Endodermal cell (in vitro differentiated cells): ENCODE data around the gene TTC29. TPM values are rescaled to one million over a fixed set of nuclear protein-coding genes. Genes with fewer than 3 reads are reported as not detected.

Experiments used
- DNase-seq: peaks from one replicate; pipeline ENCODE4 v3.0.0-alpha.2; 2017
- H3K27ac ChIP-seq: 2 replicates; pipeline ENCODE4 v1.5.1; 2013; ENCODE audit warnings: mild to moderate bottlenecking, low read depth, low read length, moderate library complexity
- H3K27me3 ChIP-seq: 2 replicates; pipeline ENCODE4 v1.6.1; 2013; ENCODE audit warnings: mild to moderate bottlenecking, low read length, moderate library complexity; ENCODE audit not compliant: insufficient read depth, control insufficient read depth, poor library complexity, severe bottlenecking
- H3K36me3 ChIP-seq: 2 replicates; pipeline ENCODE4 v1.7.0; 2013; ENCODE audit warnings: mild to moderate bottlenecking, low read length, moderate library complexity; ENCODE audit not compliant: control insufficient read depth, insufficient read depth
- H3K4me1 ChIP-seq: one replicate; pipeline ENCODE4 v1.7.0; 2013; ENCODE audit warnings: low read length; ENCODE audit not compliant: control insufficient read depth, insufficient read depth
- H3K4me3 ChIP-seq: 2 replicates; pipeline ENCODE4 v1.5.1; 2013; ENCODE audit warnings: mild to moderate bottlenecking, low read length, moderate library complexity
- H3K9ac ChIP-seq: 2 replicates; pipeline ENCODE4 v1.6.1; 2013; ENCODE audit warnings: mild to moderate bottlenecking, low read length, moderate library complexity; ENCODE audit not compliant: poor library complexity, severe bottlenecking; ENCODE audit errors: extremely low read depth
- H3K9me3 ChIP-seq: 2 replicates; pipeline ENCODE4 v1.6.1; 2013; ENCODE audit warnings: mild to moderate bottlenecking, low read length, moderate library complexity; ENCODE audit not compliant: control insufficient read depth
- H3K27ac Mint-ChIP-seq: 2 replicates; pipeline ENCODE4 v1.8.0; 2020; ENCODE audit warnings: mixed read lengths
- H3K27me3 Mint-ChIP-seq: 2 replicates; pipeline ENCODE4 v1.8.0; 2021; ENCODE audit warnings: mild to moderate bottlenecking, mixed read lengths; ENCODE audit not compliant: insufficient read depth
- H3K36me3 Mint-ChIP-seq: 2 replicates; pipeline ENCODE4 v1.8.0; 2020; ENCODE audit warnings: low read depth, mixed read lengths
- H3K4me1 Mint-ChIP-seq: 2 replicates; pipeline ENCODE4 v1.8.0; 2020; ENCODE audit warnings: mixed read lengths
- H3K4me3 Mint-ChIP-seq: 2 replicates; pipeline ENCODE4 v1.8.0; 2020; ENCODE audit warnings: mild to moderate bottlenecking, moderate library complexity, mixed read lengths
- H3K9me3 Mint-ChIP-seq: 2 replicates; pipeline ENCODE4 v1.8.0; 2020; ENCODE audit warnings: mild to moderate bottlenecking, mixed read lengths
- CTCF ChIP-seq: fragments of 200-600 bp; sonication (generic); conservative IDR thresholded peaks from 2 replicates; pipeline ENCODE4 v1.5.0; 2021; ENCODE audit warnings: antibody characterized with exemption, mild to moderate bottlenecking
- WGBS, 2 experiments: methylation state at CpG; one replicate each; pipeline versions ENCODE4 v1.1.5 to v1.1.7; 2013; ENCODE audit warnings: missing lambda C conversion rate in 2 of 2, mixed read lengths in 1 of 2; ENCODE audit not compliant: insufficient coverage in 1 of 2, insufficient read length in 1 of 2; 5-methylcytosine and 5-hydroxymethylcytosine counted together
- total RNA-seq, 2 donors: library from RNA; stranded (reverse); fragmentation: NEBNext Ultra II Directional in 1 of 2; extraction: Animal tissue kit (Norgen Biotek cat#: 25700) in 1 of 2; gene quantifications; 2 replicates in 1 of 2; 3 replicates in 1 of 2; pipeline ENCODE4 v1.2.1, GENCODE V29; 2021

The TTC29 gene
- total RNA-seq, 2 donors from 2014 or later = 2.7 to 6.5 TPM

- Mint-ChIP-seq H3K36me3 (no peaks in the 10 kb centered on the region), H3K4me1 (no peaks in the 10 kb centered on the region), H3K4me3 (no peak overlapping the region), H3K27ac (no peak overlapping the region), H3K9me3 (no peaks in the 10 kb centered on the region), H3K27me3 (no peaks in the 10 kb centered on the region)
- no peaks in the 10 kb centered on the region for H3K36me3 ChIP-seq
- H3K4me1 ChIP-seq = no peaks in the 10 kb centered on the region
- TF ChIP-seq CTCF = no peak
- H3K9ac ChIP-seq = no peak overlapping the region
- WGBS, 2 experiments = 23 to 61% methylated on average over 3 to 4 of the region's 4 CpGs
- DNase-seq = no peak
- H3K9me3 ChIP-seq = no peaks in the 10 kb centered on the region
- no peaks in the 10 kb centered on the region for H3K27me3 ChIP-seq
- peak overlapping the region; percentile 56 for H3K27ac ChIP-seq
- H3K4me3 ChIP-seq = no peak overlapping the region
Measured at GRCh38 chr4:146844761-146845160, 100.9 kb downstream of the TTC29 start.

- Histone ChIP-seq H3K9me3 (no peaks in the 10 kb centered on the region), H3K4me3 (no peak overlapping the region), H3K27ac (no peak overlapping the region), H3K4me1 (no peaks in the 10 kb centered on the region), H3K27me3 (no peaks in the 10 kb centered on the region), H3K36me3 (no peaks in the 10 kb centered on the region), H3K9ac (no peak overlapping the region)
- DNase-seq = no peak
- TF ChIP-seq CTCF = no peak
- no peak overlapping the region for H3K4me3 Mint-ChIP-seq
- H3K27ac Mint-ChIP-seq = no peak overlapping the region
- no peaks in the 10 kb centered on the region for H3K9me3 Mint-ChIP-seq
- H3K36me3 Mint-ChIP-seq = no peaks in the 10 kb centered on the region
- WGBS, 2 experiments = 91% methylated on average over 1 of the region's 1 CpG; no CpG with 5 or more reads in 1 of the 2 experiments
- no peaks in the 10 kb centered on the region for H3K4me1 Mint-ChIP-seq
- no peaks in the 10 kb centered on the region for H3K27me3 Mint-ChIP-seq
Measured at GRCh38 chr4:146842876-146843275, 102.8 kb downstream of the TTC29 start.

- Mint-ChIP-seq H3K27ac (no peak overlapping the region), H3K36me3 (no peaks in the 10 kb centered on the region), H3K9me3 (no peaks in the 10 kb centered on the region), H3K27me3 (no peaks in the 10 kb centered on the region), H3K4me3 (no peak overlapping the region), H3K4me1 (no peaks in the 10 kb centered on the region)
- no peaks in the 10 kb centered on the region for H3K27me3 ChIP-seq
- H3K27ac ChIP-seq = no peak overlapping the region
- H3K4me3 ChIP-seq = no peak overlapping the region
- TF ChIP-seq CTCF = no peak
- no peaks in the 10 kb centered on the region for H3K36me3 ChIP-seq
- DNase-seq = no peak
- no peaks in the 10 kb centered on the region for H3K9me3 ChIP-seq
- H3K9ac ChIP-seq = no peak overlapping the region
- no peaks in the 10 kb centered on the region for H3K4me1 ChIP-seq
Measured at GRCh38 chr4:146840731-146841130, 104.9 kb downstream of the TTC29 start.
